ENCODE data around the gene TMC1. TPM values are rescaled to one million over a fixed set of nuclear protein-coding genes. Genes with fewer than 3 reads are reported as not detected.

The TMC1 gene
- total RNA-seq, 2 experiments from 2014 or later = not detected

DNA sequence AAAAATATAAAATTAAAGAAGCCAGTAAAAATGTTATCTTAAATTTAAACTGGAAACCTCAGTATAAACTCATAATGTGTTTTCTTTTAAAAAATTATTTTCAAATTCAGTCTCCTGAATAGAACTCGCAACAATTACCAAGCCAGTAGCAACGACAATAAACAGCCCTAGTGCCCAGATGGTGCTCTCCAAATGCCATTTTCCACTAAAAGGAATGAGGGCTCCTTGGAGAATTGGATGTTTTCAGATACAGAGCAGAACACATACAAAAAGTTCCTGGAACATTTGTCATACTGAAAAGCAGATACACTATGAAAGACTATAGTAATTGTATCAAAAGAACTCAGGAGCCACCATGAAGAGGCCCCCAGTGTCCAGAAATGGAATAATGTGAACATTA lies 97.4 kb downstream of the TMC1 start:
- no peak overlapping the region for H3K27ac Mint-ChIP-seq
- DNase-seq = no peak
- no peak overlapping the region for H3K4me3 Mint-ChIP-seq
- H3K27me3 Mint-ChIP-seq = peaks cover 2% of the 10 kb centered on the region
- POLR2A ChIA-PET = no interaction called here
- no peaks in the 10 kb centered on the region for H3K36me3 Mint-ChIP-seq
- ATAC-seq (ENCODE audit: low read depth) = no peak
- H3K4me1 Mint-ChIP-seq = no peaks in the 10 kb centered on the region
- no peaks in the 10 kb centered on the region for H3K9me3 Mint-ChIP-seq

DNA sequence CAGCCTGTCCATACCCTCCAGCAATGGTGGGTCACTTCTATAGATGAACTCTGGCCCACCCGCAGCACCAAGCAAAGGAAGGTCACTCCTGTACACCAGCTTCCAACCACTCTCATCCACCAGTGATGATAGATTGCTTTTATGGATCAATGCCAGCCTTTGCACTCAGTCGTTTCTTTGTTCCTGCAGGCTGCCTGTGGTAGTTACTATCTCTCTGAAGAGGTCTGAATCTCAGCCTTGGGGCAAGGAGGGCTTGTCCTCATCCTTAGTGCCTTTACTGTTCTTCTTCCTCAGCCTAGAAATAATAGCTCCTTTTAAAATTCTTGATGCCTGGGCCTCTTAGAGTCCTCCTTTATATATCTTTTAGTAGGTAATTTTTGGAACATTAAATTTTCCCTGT lies 100.8 kb downstream of the TMC1 start:
- no peaks in the 10 kb centered on the region for H3K9me3 Mint-ChIP-seq
- H3K27me3 Mint-ChIP-seq = peaks cover 2% of the 10 kb centered on the region
- no peaks in the 10 kb centered on the region for H3K36me3 Mint-ChIP-seq
- H3K4me3 Mint-ChIP-seq = no peak overlapping the region
- no peaks in the 10 kb centered on the region for H3K4me1 Mint-ChIP-seq
- ATAC-seq (ENCODE audit: low read depth) (no peak), DNase-seq (no peak)
- H3K27ac Mint-ChIP-seq = no peak overlapping the region
- POLR2A ChIA-PET = no interaction called here

DNA sequence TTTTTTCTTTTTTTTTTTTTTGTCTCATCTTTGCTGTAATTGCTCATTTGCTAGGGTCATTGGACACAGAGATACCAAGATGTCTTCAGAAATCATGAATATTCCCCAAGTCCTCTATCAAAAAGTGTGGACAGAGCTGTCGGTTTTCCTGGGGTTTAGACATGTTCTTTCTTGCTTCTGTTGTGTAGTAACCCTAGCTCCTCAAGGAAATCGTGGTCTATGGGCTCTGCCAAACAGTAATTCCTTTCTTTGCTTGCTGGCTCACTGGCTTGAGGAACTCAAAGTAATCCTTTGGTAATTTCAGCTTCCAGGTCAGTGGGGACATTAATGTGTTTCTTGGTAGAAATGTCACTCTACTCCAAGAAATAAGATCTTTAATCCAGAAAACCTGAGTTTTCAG lies 101.7 kb downstream of the TMC1 start:
- Mint-ChIP-seq H3K36me3 (no peaks in the 10 kb centered on the region), H3K4me1 (no peaks in the 10 kb centered on the region), H3K4me3 (no peak overlapping the region), H3K27ac (no peak overlapping the region), H3K9me3 (no peaks in the 10 kb centered on the region), H3K27me3 (peaks cover 2% of the 10 kb centered on the region)
- ATAC-seq (ENCODE audit: low read depth) (no peak), DNase-seq (no peak)
- POLR2A ChIA-PET = no interaction called here

DNA sequence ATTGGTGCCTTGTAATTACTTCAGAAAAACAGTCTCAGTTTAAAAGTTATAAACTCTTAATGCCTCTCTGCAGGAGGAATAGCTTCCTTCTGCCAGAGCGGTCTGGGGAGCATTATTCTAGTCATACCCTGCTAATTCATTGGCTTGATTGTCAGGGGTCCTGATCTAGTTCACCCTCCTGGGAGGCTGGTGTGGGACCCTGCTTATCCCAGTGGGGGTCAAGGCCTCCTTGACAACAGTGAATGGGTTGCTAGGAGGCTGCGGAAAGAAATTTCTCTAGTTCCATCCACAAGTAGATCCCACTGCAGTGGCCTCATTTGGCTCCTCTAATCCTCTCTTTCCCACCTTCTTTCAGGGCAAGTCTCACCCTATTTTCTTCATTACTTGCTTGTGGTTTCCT lies 105.7 kb downstream of the TMC1 start:
- H3K27ac Mint-ChIP-seq = no peak overlapping the region
- DNase-seq = no peak
- no peak for ATAC-seq (ENCODE audit: low read depth)
- H3K36me3 Mint-ChIP-seq = no peaks in the 10 kb centered on the region
- POLR2A ChIA-PET = no interaction called here
- H3K4me3 Mint-ChIP-seq = no peak overlapping the region
- no peaks in the 10 kb centered on the region for H3K4me1 Mint-ChIP-seq
- no peaks in the 10 kb centered on the region for H3K27me3 Mint-ChIP-seq
- H3K9me3 Mint-ChIP-seq = no peaks in the 10 kb centered on the region

DNA sequence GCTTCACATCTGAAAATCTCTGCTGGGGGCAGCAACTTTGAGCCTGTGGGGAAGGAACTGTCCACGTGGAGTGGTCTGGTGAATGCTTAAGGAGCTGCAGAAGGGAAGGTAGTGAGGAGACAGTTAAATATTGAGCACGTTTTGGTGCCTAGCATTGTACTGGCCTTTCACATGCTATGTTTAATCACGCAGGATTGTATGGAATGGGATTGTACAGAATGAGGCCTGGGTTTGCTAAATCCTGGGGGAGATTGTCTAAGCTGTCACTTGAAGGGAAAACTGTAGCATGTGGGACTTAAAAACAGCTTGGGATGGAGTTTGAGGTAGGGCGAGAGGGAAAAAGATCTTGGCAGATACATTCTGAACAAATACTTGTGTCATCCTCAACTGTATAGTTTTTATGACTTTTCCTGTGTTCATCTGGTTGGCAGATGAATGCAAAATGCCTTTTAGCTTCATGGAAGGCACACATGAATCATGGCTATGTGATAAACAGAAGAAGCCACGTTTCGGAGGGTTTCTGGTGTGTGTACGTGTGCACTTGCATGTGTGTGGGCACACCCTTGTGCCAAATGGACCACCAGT lies 106.6 kb downstream of the TMC1 start:
- DNase-seq = no peak
- no peak overlapping the region for H3K4me3 Mint-ChIP-seq
- H3K36me3 Mint-ChIP-seq = no peaks in the 10 kb centered on the region
- no peaks in the 10 kb centered on the region for H3K27me3 Mint-ChIP-seq
- H3K4me1 Mint-ChIP-seq = no peaks in the 10 kb centered on the region
- POLR2A ChIA-PET = no interaction called here
- ATAC-seq (ENCODE audit: low read depth) = no peak
- H3K9me3 Mint-ChIP-seq = no peaks in the 10 kb centered on the region
- H3K27ac Mint-ChIP-seq = no peak overlapping the region

DNA sequence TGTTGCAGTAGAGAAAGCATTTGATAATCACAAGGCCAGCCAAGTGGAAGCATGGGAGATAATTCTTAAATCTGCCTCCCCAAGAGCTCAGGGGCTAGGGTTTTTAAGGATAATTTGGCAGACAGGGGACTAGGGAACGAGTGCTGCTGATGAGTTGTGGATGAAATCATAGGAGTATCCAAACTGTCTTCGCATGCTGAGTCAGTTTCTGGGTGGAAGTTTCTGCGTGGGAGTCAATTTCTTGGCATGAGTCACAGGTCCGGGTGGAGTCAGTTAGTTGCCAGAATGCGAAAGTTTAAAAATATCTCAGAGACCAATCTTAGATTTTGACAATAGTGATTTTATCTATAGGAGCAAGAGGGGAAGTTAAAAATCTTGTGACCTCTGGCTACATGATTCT lies 112.6 kb downstream of the TMC1 start:
- no peak overlapping the region for H3K27ac Mint-ChIP-seq
- POLR2A ChIA-PET = no interaction called here

DNA sequence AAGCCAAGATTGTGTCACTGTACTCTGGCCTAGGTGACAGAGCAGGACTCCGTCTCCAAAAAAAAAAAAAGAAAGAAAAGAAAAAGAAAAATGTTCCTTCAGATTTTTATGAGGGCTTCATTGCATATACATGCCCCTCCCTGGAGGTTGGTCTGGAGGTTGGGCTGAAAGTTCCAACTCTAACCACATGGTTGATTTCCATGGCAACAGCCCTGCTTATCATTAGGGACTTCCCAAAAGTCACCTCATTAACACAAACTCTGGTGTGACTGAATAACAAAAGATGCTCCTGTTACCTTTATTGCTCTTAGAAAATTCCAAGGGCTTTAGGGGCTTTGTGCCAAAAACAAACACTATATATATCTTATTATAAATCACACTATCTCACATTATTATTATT lies 113.8 kb downstream of the TMC1 start:
- Mint-ChIP-seq H3K4me3 (no peak overlapping the region), H3K36me3 (no peaks in the 10 kb centered on the region), H3K27ac (no peak overlapping the region), H3K9me3 (peaks cover 7% of the 10 kb centered on the region), H3K27me3 (peaks cover 2% of the 10 kb centered on the region), H3K4me1 (no peaks in the 10 kb centered on the region)
- ATAC-seq (ENCODE audit: low read depth) (no peak), DNase-seq (no peak)
- POLR2A ChIA-PET = no interaction called here

More for the DNA sequence above, 112.6 kb downstream of the TMC1 start:
- no peak for DNase-seq
- Mint-ChIP-seq H3K36me3 (no peaks in the 10 kb centered on the region), H3K27me3 (peaks cover 2% of the 10 kb centered on the region), H3K4me1 (no peaks in the 10 kb centered on the region), H3K4me3 (no peak overlapping the region), H3K9me3 (peaks cover 7% of the 10 kb centered on the region)
- ATAC-seq (ENCODE audit: low read depth) = no peak

DNA sequence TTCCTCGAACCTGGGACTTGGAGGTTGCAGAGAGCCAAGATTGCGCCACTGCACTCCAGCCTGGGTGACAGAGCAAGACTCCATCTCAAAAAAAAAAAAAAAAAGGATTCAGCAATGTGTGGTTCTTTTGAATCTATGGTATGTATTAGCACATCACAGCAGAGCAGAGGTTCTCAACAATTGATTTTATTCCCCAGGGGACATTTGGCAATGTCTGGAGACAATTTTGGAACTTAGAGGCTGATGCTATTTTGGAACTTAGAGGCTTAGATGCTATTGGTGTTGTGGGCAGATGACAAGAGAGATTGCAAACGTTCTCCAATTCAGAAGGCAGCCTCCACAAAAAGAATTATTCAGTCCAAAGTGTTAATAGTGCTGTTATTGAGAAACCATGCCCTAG lies 115.2 kb downstream of the TMC1 start:
- Mint-ChIP-seq H3K27me3 (peaks cover 2% of the 10 kb centered on the region), H3K4me3 (no peak overlapping the region), H3K36me3 (no peaks in the 10 kb centered on the region), H3K9me3 (peaks cover 7% of the 10 kb centered on the region), H3K4me1 (no peaks in the 10 kb centered on the region), H3K27ac (no peak overlapping the region)
- no peak for DNase-seq
- POLR2A ChIA-PET = no interaction called here
- no peak for ATAC-seq (ENCODE audit: low read depth)

DNA sequence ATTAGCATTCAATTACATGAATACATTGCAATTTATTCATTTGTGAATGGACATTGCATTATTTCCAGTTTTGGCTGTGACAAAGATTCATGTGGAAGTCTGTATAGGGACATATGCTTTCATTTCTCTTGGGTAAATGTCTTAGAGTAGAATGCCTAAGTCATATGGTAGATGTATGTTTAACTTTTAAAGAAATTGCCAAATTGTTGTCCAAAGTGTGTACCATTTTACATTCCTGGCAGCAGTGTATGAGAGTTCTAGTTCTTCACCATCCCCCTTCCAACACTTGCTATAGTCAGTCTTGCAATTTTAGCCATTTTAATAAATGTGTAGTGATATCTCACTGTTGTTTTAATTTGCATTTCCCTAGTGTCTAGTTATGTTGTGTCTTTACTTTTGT lies 122.2 kb downstream of the TMC1 start:
- DNase-seq (no peak), ATAC-seq (ENCODE audit: low read depth) (no peak)
- POLR2A ChIA-PET = no interaction called here
- Mint-ChIP-seq H3K9me3 (no peaks in the 10 kb centered on the region), H3K4me3 (no peak overlapping the region), H3K27me3 (peaks cover 3% of the 10 kb centered on the region), H3K27ac (no peak overlapping the region), H3K36me3 (no peaks in the 10 kb centered on the region), H3K4me1 (no peaks in the 10 kb centered on the region)

DNA sequence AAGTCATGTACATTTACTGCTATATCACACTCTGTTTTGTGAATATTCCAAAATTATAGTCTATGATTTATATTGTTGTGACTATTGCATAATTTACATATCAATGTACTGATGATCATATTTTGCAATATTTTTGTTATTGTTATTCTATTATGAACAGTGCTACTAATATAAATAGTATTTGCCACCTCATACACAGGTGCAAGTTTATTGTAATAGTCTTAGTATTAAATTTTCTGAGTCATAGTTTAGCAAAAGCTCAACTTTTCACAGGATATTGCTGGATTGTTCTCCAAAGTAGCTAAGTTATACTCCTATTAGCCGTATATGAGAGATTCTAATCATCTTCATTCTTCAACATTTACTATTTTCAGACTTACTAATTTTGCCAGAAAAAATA lies 124.7 kb downstream of the TMC1 start:
- Mint-ChIP-seq H3K27me3 (peaks cover 3% of the 10 kb centered on the region), H3K27ac (no peak overlapping the region), H3K4me1 (no peaks in the 10 kb centered on the region), H3K36me3 (no peaks in the 10 kb centered on the region), H3K9me3 (no peaks in the 10 kb centered on the region), H3K4me3 (no peak overlapping the region)
- no peak for ATAC-seq (ENCODE audit: low read depth)
- DNase-seq = no peak
- POLR2A ChIA-PET = no interaction called here

DNA sequence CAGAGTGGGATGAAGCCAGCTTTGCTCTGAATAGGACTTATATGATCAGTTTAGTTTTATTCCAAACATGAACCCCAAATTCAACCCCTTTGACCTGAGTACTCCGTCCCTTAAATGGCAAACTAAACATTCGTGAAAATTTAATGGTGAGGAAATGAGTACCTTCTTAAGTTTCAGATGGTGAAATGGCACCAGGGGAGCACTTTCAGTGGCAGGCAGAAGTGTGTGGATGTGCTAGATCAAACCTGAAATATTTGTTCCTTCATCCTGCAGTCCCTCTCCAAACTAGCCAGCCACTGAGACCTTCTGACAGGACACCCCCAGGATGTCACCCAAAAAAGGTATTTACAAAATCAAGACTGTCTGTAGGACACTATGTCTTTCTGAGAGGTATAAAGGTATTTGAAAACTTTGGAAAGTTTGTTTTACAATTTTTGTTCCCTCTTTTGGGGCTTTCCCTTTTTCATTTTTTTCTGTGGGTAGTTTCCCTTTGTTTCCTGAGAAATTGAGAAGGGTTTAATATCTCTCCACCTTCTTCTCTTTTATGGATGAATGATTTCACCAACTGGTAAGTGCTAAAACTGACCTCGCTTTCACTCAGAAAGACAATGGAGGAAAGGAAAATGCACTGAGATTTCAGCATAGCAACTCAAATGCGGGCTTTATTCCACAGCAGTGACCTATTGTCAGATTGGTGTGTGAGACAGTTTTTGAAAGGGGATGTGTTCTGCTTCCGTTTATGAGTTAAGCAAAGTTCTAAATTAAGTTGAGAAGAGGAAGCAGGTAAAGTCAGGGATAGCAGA lies 127.1 kb downstream of the TMC1 start:
- DNase-seq = no peak
- H3K9me3 Mint-ChIP-seq = no peaks in the 10 kb centered on the region
- H3K27me3 Mint-ChIP-seq = peaks cover 10% of the 10 kb centered on the region
- no peak for ATAC-seq (ENCODE audit: low read depth)
- H3K36me3 Mint-ChIP-seq = no peaks in the 10 kb centered on the region
- POLR2A ChIA-PET = no interaction called here
- no peak overlapping the region for H3K27ac Mint-ChIP-seq
- no peak overlapping the region for H3K4me3 Mint-ChIP-seq
- H3K4me1 Mint-ChIP-seq = no peaks in the 10 kb centered on the region

DNA sequence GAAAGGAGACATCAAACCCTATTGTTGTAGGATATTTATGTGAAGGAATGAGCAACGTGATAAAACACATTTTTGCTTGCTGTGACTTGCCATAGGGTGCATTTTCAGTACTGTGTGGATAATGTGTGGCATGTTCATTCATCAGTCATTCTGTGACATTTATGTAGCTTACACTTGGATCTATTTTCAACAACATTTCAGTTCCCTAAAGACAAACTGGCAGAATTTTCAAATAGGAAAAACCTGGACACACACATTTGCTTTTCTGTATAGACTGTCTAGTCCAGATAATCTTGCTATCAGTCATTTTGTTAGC lies 127.7 kb downstream of the TMC1 start:
- Mint-ChIP-seq H3K27me3 (peaks cover 8% of the 10 kb centered on the region), H3K9me3 (no peaks in the 10 kb centered on the region)

DNA sequence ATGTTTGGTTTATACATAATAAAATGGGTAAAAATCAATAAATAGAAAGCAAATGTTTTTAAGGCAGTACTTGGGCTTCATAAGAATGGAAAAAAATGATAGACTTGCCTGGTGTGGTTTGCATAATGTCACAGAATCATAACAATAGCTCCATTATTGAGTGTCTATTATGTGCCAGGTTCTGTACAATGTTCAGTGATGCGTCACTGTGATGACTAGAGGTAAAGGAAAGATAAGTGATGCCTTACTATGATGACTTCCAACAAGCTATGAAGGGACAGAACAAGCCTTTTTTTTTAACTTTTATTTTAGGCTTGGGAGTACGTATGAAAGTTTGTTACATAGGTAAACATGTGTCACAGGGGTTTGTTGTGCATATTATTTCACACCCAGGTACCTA lies 128.8 kb downstream of the TMC1 start:
- H3K27ac Mint-ChIP-seq = no peak overlapping the region
- H3K9me3 Mint-ChIP-seq = no peaks in the 10 kb centered on the region
- no peak overlapping the region for H3K4me3 Mint-ChIP-seq
- no peaks in the 10 kb centered on the region for H3K36me3 Mint-ChIP-seq
- H3K27me3 Mint-ChIP-seq = peaks cover 7% of the 10 kb centered on the region
- POLR2A ChIA-PET = no interaction called here
- ATAC-seq (ENCODE audit: low read depth) (no peak), DNase-seq (no peak)
- no peaks in the 10 kb centered on the region for H3K4me1 Mint-ChIP-seq

More for the DNA sequence above, 127.7 kb downstream of the TMC1 start:
- no peak overlapping the region for H3K27ac Mint-ChIP-seq
- ATAC-seq (ENCODE audit: low read depth) = no peak
- no peaks in the 10 kb centered on the region for H3K36me3 Mint-ChIP-seq
- no peak overlapping the region for H3K4me3 Mint-ChIP-seq
- POLR2A ChIA-PET = no interaction called here
- no peaks in the 10 kb centered on the region for H3K4me1 Mint-ChIP-seq
- DNase-seq = no peak

DNA sequence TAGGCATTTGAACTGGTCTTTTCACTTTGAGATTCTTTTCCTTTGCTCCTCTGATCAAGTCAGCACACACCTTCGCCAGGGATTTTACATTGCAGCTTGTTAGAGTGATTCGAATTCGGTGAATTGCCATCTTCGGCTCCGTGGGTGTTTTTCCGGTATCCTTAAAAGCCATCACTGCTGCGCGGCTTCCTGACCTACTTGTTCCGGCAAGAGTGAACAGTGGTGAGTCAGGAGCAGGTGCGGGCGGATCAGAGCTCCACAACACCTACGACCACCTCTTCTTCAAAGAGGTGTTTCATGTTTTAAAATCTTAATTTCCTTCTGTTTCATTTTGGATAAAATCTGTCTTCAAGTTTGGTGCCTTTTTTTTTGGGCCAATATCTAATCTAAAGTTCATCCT lies 134.6 kb downstream of the TMC1 start:
- ATAC-seq (ENCODE audit: low read depth) (no peak), DNase-seq (no peak)
- POLR2A ChIA-PET = no interaction called here
- Mint-ChIP-seq H3K4me1 (no peaks in the 10 kb centered on the region), H3K9me3 (no peaks in the 10 kb centered on the region), H3K27ac (no peak overlapping the region), H3K36me3 (no peaks in the 10 kb centered on the region), H3K27me3 (peaks cover 18% of the 10 kb centered on the region), H3K4me3 (no peak overlapping the region)
